Measurements from ENCODE around the gene NRG3.

GRCh38 chr10:82737549-82737948, 862.6 kb downstream of the NRG3 start:
- TF ChIP-seq EZH2 (IDR thresholded peaks at IDR 0.05; ENCODE audit: borderline replicate concordance, low read length), result no peak
- no peak for TF ChIP-seq CTCF (IDR thresholded peaks at IDR 0.05; ENCODE audit: low read length)
